HG03139 (cell line): ENCODE measurements around the gene NTF4.
"Not testable (repeated sequence)": the region's sequence is repeated elsewhere in the genome, so short reads cannot be mapped to it uniquely, and the experiment has no call there.

Experiments
- ATAC-seq: cut with Tn5 transposase; IDR thresholded peaks from one replicate; pipeline ENCODE4 v1.9.1; 2021; ENCODE audit not compliant: unreplicated experiment

Gene NTF4

DNA sequence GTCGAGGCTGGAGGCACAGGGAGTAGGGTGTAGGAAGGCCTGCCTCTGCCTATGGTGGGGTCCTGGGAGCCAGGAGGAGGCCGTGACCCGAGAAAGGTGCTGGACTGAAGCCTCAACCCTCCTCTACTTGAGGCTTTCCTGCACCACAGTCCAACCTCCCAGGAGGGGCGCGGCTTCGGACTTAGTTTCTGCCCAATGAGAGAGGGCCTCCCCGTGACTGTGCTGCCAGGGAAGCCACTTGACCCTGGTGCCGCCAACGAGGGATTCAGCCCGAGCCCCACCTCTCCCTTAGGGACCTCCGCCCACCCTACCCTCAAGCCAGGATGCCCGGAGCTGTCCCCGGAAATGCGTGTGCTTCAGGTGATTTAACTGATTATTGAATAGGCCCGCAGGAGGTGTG, 40.4 kb downstream of the NTF4 start, which contains the start of gene CGB3:
CGB3 (minus strand) TSS at position 101 of the 400 bp plus-strand sequence. CDS start 362 bp downstream, outside the sequence.
- ATAC-seq: not testable (repeated sequence)

DNA sequence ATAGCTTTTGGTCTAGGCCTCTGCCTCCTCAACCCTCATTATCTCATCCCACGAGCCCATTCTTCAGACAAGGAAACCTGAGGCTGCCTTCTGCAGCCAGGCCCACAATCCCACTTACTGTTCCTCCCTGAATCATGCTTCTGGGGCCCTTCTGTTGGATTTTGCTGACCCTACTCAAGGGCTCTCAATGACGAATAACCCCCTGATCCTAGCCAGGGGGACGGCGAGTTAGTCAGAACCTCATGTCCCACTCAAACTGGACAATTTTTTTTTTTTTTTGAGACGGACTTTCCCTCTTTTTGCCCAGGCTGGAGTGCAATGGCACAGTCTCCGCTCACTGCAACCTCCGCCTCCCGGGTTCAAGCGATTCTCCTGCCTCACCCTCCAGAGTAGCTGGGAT, 42.5 kb downstream of the NTF4 start:
- ATAC-seq: no peak

DNA sequence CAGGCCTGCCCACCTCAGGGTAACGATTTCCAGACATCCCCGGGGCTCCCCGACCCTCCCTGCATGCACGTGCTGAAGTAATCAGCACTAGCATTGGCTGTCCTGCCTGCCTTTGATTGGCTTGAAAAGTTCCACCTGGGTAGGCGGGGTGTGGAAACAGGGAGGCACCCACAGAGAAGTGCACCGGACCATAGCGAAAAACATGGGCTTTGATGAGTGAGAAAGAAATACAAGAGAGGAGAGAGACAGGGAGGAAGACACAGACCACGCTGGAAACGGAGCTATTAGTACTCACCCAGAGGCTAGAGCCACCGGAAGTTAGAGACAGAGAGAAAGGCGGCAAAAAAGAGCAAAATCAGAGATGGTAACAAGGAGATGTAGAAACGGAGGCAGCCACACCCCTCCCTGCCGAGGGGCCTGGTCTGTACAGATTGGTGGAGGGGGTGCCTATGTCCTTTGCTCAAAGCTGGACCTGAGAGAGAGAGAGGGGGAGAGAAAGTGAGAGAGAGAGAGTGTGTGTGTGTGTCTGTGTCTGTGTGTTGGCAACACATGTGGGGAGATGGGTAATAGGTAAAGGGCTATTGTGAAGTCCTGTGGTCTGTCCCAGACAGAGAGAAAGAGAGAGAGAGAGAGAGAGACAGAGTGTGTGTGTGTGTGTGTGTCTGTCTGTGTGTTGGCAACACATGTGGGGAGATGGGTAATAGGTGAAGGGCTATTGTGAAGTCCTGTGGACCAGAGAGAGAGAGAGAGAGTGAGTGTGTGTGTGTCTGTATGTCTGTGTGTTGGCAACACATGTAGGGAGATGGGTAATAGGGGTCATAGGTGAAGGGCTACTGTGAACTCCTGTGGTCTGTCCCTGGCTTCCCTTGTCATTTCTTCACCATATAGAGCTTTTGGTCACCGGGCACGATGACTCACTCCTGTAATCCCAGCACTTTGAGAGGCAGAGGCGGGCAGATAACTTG, 43.4 kb downstream of the NTF4 start:
- ATAC-seq: no peak

DNA sequence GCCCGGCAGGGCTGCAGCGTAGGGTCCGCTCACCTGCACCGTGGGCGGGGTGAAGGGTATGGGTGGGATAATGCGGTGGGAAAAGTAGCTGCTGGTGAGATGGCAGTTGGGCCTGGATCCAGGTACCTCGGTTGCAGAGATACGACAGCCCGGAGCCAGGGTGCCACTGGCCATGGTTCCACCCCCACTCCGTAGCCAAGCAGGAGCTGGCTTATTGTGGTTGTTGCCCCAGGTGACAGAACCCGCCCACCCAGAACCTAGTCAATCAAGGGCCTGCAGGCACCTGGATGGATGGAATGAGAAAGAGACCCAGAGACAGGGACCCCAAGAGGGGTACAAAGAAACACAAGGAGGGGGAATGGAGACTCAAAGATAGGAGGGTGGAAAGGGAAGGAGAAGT, 44.3 kb downstream of the NTF4 start:
- ATAC-seq: no peak

DNA sequence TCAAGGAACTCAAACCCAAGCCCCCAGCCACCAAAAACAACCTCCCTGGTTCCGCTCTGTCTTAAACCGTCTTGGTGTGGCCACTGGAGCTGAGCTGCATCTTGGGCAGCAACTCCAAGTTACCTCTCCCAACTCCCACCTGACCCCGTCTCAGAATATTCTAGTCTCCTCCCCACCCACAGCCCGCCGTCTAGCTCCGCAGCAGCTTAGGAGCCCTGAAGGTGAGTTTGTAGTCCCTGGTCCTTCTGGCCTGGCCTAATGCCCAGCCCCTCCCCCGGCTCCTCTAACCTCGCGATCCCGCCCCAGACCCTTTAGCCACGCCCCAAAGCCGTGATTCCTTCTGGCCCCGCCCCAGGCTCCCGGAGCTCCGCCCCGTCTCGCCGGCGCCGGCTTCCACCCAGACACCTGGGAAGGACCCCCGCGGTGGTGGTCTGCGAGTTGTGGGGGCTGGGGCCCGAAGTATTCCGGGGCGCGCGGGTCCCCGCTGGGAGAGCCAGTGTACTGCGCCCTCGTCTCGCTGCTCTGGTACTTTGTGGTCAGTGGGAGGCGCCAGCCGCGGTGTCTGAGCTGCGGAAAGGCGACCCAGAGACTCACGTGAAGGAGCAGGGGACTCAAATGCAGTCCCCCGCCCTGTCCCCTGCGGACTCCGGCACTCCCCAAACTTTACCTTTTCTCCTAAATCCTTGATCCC, 45.2 kb downstream of the NTF4 start:
- no peak for ATAC-seq

DNA sequence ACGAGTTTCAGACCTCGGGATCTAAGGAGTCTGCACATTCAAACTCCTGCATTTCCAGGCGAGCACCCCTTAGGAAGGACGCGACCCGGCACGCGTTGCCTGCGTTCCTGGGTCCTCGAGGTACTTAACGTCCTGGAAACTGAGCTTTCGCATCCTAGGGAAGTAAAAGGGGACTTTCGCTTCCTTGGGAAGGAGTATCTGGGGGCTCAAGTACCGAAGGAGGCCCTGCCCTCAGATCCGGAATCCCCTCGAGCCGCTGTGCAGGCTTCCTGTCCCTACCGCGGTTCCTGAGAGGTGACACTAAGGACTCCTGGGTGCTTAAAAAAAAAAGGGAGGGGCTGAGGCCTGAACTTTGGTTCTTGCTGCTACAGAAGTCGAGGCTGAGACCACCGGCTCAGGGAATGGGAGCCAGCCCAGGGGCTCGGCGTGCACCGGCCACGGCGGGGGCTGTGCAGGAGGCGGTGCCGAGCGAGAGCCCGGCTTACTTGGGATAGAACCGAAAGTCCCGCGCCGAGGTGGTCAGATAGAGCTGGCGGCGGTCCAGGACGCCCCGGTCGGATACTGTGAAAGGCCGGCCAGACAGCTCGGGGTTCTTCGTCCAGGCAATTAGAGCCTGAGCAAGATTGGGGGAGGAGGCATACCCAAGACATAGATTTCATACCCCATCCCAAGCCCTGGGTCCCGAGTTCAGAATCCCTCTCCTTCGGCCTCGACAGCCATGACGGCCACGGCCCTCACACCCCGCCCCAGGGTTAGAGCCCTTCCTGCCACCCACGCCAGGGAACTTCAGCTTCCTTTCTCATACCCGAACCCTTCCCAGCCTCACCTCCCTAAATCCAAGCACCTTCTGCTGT, 46.0 kb downstream of the NTF4 start:
- ATAC-seq: not testable (repeated sequence)

DNA sequence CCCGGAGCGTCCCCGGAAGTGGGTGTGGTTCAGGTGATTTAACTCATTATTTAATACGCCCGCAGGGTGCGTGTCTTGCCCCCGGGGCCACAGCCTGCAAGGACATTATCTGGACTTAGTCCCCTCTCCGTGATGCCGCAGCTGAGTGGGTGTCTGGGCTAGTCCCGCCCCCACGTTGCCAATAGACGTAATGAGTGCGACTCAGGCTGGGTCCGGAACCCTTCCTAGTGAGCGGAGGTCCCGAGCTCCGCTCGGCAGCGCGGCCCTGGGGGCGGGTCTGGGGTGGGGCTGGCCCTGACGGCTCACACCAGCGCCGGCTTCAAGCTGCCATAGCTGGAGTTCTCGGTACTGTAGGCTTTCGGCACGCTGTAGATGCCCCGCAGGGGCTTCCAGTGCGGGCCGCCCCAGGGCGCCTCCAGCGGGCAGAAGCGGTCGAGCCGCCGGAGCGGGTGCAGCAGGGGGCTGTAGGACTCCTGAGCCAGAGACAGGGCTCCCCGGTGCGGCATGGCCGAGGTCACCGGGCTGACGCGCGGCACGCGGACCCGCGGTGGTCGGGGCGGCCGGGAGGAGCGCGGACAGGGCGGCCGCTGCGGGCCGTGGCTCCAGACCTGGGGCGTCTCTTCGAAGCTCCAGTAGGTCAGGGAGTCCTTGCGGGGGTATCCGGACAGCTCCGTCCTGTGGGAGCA, 46.8 kb downstream of the NTF4 start:
- ATAC-seq: no peak

DNA sequence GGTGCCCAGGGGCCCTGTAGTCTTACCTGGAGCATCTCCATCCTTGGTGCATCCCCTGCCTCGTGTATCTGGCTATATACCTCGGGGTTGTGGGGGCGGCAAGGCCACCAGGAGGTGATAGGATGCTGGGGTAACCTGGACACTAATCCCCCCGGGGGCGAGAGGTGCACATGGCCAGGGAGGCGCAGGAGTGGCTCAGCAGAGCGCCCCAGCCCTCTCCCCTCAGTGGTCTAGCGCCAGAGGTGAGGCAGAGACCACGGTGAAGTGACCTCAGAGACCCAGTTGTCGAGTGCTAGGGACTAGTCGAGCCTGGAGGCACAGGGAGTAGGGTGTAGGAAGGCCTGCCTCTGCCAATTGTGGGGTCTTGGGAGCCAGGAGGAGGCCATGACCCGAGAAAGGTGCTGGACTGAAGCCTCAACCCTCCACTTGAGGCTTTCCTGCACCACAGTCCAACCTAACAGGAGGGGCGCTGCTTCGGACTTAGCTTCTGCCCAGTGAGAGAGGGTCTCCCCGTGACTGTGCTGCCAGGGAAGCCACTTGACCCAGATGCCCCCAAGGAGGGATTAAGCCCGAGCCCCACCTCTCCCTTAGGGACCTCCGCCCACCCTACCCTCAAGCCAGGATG, 47.5 kb downstream of the NTF4 start, which contains the start of gene LHB:
LHB (minus strand) TSS at position 51 of the 625 bp plus-strand sequence; CDS start at position 41, 10 bp downstream.
- ATAC-seq: no peak

DNA sequence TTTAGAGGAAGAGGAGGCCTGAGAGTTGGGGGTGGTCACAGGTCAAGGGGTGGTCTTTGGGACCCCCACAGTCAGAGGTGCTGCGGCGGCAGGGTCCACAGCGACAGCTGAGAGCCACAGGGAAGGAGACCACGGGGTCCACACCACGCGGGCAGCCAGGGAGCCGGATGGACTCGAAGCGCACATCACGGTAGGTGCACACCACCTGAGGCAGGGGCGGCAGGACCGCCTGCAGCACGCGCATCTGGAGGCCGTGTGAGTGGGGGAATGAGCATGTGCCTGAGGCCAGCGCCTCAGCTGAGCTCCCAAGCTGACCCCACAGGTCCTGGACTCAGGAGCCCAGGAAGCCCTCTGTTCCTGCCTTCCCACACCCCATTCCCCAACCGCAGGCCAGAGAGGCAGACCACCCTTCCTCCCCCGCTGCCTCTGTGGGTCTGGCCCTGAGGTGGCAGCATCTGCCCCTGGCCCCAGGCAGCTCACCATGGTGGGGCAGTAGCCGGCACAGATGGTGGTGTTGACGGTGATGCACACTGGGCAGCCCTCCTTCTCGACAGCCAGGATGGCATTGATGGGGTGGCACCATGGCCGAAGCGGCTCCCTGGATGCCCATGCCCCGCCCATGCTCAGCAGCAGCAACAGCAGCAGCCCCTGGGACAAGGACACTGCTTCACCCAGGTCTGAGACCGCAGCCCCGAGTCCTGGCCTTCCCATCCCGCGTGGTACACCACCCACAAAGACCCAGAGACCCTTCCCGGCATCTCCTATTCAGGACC, 48.4 kb downstream of the NTF4 start:
- ATAC-seq: no peak

DNA sequence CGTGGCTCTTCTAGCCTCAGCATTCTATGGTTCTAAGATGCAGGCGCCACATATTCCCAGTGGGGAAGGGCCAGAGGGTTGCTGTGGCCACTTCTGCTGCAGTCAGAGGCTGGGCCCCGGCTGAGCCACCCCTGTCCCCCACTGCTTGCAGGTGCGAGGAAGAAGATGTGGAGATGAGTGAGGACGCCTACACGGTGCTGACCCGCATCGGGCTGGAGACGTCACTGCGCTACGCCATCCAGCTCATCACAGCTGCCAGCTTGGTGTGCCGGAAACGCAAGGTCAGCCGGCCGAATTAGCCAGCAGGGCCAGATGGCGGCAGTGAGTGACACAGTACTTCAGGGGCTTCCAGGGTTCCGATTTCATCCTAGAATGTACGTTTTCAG, 49.8 kb downstream of the NTF4 start:
- ATAC-seq: no peak

DNA sequence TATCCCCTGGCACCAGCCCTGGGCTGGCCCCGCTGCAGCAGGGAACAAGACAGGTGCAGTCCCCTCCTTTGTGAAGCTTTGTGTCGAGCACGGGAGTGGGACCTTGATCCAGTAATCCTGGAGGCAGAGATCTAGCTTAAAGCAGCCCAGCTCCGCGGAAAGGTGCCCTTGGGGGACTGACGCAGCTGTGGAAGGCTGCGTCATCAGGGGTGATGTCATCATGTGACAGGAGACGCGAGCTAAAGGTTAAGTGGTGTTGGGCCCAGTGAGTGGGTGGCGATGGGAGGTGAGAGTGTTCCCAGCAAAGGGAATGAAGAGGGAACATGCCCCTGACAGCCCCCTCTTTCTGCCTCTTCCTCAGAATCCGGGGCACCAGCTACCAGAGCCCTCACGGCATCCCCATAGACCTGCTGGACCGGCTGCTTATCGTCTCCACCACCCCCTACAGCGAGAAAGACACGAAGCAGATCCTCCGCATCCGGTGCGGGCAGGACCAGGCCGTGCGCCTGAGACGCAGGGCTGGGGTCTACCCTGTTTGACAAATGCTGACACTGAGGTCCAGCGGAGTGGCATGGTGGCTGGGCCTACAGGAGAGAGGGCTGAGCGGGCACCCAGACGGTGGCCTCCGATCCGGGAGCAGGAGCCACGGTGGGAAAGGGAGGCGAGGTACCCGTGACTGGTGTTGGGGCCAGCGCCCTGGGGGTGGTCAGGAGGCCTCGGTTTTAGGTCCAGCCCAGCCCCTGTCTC, 50.3 kb downstream of the NTF4 start:
- ATAC-seq: no peak

DNA sequence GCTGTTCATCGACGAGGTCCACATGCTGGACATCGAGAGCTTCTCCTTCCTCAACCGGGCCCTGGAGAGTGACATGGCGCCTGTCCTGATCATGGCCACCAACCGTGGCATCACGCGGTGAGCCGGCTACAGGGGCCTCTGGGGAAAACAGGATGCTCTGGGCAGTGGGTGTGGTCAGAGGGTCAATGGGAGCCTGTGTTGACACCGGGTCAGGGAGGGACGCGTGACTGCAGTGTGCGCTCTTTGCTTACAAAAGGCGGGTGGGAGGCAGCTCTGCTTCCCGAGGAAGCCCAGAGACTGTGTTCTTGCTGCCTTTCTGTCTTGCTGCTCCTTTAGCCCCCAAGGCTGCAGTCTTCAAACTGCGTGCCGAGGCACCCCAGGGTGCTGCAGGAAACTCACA, 53.4 kb downstream of the NTF4 start:
- ATAC-seq: no peak
